ENCODE results near the gene MICAL3.

DNA sequence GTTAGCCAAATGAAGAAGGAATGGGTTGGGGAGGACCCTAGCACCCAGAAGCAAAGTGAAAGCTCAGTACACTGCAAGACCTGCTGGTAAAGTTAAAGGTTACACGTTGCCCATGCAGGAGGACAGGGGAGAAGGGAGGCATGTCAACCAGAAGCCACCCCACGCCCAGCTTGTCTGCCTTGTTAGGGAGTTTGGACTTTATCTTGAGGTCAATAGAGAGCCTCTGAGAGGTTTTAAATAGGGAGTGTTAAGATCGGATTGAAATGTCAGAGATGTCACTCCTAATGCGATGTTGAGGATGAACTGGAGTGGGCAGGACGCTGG is 34.7 kb upstream of the MICAL3 start:
- TF ChIP-seq POLR2A (IDR thresholded peaks at IDR 0.05) = no peak
- TF ChIP-seq, protein P1, sequence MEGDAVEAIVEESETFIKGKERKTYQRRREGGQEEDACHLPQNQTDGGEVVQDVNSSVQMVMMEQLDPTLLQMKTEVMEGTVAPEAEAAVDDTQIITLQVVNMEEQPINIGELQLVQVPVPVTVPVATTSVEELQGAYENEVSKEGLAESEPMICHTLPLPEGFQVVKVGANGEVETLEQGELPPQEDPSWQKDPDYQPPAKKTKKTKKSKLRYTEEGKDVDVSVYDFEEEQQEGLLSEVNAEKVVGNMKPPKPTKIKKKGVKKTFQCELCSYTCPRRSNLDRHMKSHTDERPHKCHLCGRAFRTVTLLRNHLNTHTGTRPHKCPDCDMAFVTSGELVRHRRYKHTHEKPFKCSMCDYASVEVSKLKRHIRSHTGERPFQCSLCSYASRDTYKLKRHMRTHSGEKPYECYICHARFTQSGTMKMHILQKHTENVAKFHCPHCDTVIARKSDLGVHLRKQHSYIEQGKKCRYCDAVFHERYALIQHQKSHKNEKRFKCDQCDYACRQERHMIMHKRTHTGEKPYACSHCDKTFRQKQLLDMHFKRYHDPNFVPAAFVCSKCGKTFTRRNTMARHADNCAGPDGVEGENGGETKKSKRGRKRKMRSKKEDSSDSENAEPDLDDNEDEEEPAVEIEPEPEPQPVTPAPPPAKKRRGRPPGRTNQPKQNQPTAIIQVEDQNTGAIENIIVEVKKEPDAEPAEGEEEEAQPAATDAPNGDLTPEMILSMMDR (IDR thresholded peaks at IDR 0.05) = no peak
